HCT116 (cell line): ENCODE measurements around the gene LIN28A. TPM values are rescaled to one million over a fixed set of nuclear protein-coding genes. Genes with fewer than 3 reads are reported as not detected.
"Not testable (repeated sequence)": the region's sequence is repeated elsewhere in the genome, so short reads cannot be mapped to it uniquely, and the experiment has no call there.

ENCODE experiments used
- ATAC-seq: fragments of 200-7000 bp; cut with Tn5 transposase; 2 replicates; pipeline ENCODE4 v1.9.1; 2020; ENCODE audit warnings: mild to moderate bottlenecking, moderate library complexity
- BruUV-seq: library from RNA; stranded (reverse); fragments of 400-500 nt; replicated peaks from 2 replicates; lab custom pipeline; 2021; lab: Mats Ljungman, UMichigan
- CTCF ChIA-PET: fragments of 300-600 bp; sonication (Branson Sonifier 250); formaldehyde crosslinking; loops from one replicate; lab custom pipeline; 2021; ENCODE audit warnings: antibody characterized with exemption; lab: Charles Lee
- POLR2A ChIA-PET: fragments of 300-600, 350-600 bp; sonication (Branson Sonifier 250); formaldehyde crosslinking; loops from one replicate; lab custom pipeline; 2021; ENCODE audit warnings: antibody characterized with exemption; lab: Charles Lee
- RAD21 ChIA-PET, 2 experiments: fragments of 300-600 bp; sonication (Branson Sonifier 250); formaldehyde crosslinking; loops; one replicate each; lab custom pipeline; 2023; ENCODE audit warnings: low total read pairs in 2 of 2; ENCODE audit not compliant: uncharacterized antibody in 2 of 2, unreplicated experiment in 2 of 2, low non-redundant PET in 1 of 2; lab: Charles Lee
- DNase-seq: peaks from one replicate; pipeline ENCODE4 v3.0.0-alpha.2; 2010; ENCODE audit warnings: low read depth, low spot score
- H2AFZ ChIP-seq: fragments of 200-600 bp; shearing (Covaris generic), sonication (generic); 2 replicates; pipeline ENCODE4 v1.6.1; 2017; ENCODE audit warnings: low read depth, mixed run types, mixed read lengths, antibody characterized with exemption, low read length; ENCODE audit not compliant: poor library complexity, severe bottlenecking
- H3K27ac ChIP-seq: 2 replicates; pipeline ENCODE4 v1.5.1; 2012; ENCODE audit warnings: low read depth, low read length
- H3K27me3 ChIP-seq: fragments of 200-600 bp; sonication (generic); 2 replicates; pipeline ENCODE4 v1.6.1; 2016; ENCODE audit warnings: mixed run types, low read length, mixed read lengths; ENCODE audit not compliant: insufficient read depth
- H3K36me3 ChIP-seq, 2 experiments: fragments of 200-500 bp in 1 of 2; fragments of 200-600 bp in 1 of 2; sonication (Bioruptor generic) in 1 of 2; sonication (generic) in 1 of 2; 2 replicates each; pipeline versions ENCODE4 v1.5.1 to v1.6.1; 2014 to 2016; ENCODE audit warnings: low read length in 2 of 2, inconsistent platforms in 1 of 2, mixed read lengths in 1 of 2, mixed run types in 1 of 2; ENCODE audit not compliant: insufficient read depth in 2 of 2, control insufficient read depth in 1 of 2
- H3K4me1 ChIP-seq, 2 experiments: fragments of 200-600 bp in 1 of 2; sonication (generic) in 1 of 2; 2 replicates each; pipeline versions ENCODE4 v1.5.1 to v1.6.1; 2012 to 2017; ENCODE audit warnings: low read length in 2 of 2, inconsistent platforms in 1 of 2, mild to moderate bottlenecking in 1 of 2, mixed read lengths in 1 of 2, mixed run types in 1 of 2, moderate library complexity in 1 of 2; ENCODE audit not compliant: insufficient read depth in 2 of 2, control insufficient read depth in 1 of 2
- H3K4me2 ChIP-seq: fragments of 200-600 bp; sonication (generic); 2 replicates; pipeline ENCODE4 v1.6.1; 2017; ENCODE audit warnings: mixed run types, low read length, mixed read lengths
- H3K4me3 ChIP-seq, 2 experiments: fragments of 200-600 bp in 1 of 2; sonication (generic) in 1 of 2; replicated peaks in 1 of 2; 2 replicates each; pipeline ENCODE4 v1.5.1; 2011 to 2016; ENCODE audit warnings: low read length in 2 of 2, control low read depth in 1 of 2, low read depth in 1 of 2, mild to moderate bottlenecking in 1 of 2, mixed read lengths in 1 of 2, mixed run types in 1 of 2
- H3K79me2 ChIP-seq: fragments of 200-600 bp; sonication (generic); 2 replicates; pipeline ENCODE4 v1.6.1; 2017; ENCODE audit warnings: mild to moderate bottlenecking, mixed run types, low read length, moderate library complexity, mixed read lengths; ENCODE audit not compliant: insufficient read depth
- H3K9ac ChIP-seq: fragments of 200-600 bp; sonication (generic); 2 replicates; pipeline ENCODE4 v1.6.1; 2016; ENCODE audit warnings: low read length, mixed read lengths
- H3K9me2 ChIP-seq: fragments of 200-600 bp; sonication (generic), shearing (Covaris generic); 2 replicates; pipeline ENCODE4 v1.6.1; 2017; ENCODE audit warnings: mixed run types, mild to moderate bottlenecking, moderate library complexity; ENCODE audit not compliant: insufficient read depth
- H3K9me3 ChIP-seq, 2 experiments: fragments of 200-500 bp in 1 of 2; fragments of 200-600 bp in 1 of 2; sonication (Bioruptor generic) in 1 of 2; sonication (generic) in 1 of 2; 2 replicates each; pipeline ENCODE4 v1.6.1; 2014 to 2017; ENCODE audit warnings: low read length in 2 of 2, mixed read lengths in 2 of 2, inconsistent platforms in 1 of 2, low read depth in 1 of 2, mild to moderate bottlenecking in 1 of 2, mixed run types in 1 of 2, moderate library complexity in 1 of 2; ENCODE audit not compliant: control insufficient read depth in 1 of 2, insufficient read depth in 1 of 2
- H4K20me1 ChIP-seq: fragments of 200-600 bp; sonication (generic), shearing (Covaris generic); 2 replicates; pipeline ENCODE4 v1.6.1; 2017; ENCODE audit warnings: mixed run types, mild to moderate bottlenecking, moderate library complexity; ENCODE audit not compliant: insufficient read depth
- CBX3 ChIP-seq: IDR thresholded peaks from 2 replicates; pipeline ENCODE4 v1.6.1; 2012; ENCODE audit warnings: low read depth
- CEBPB ChIP-seq: IDR thresholded peaks from 2 replicates; pipeline ENCODE4 v1.6.1; 2012; ENCODE audit warnings: low read depth
- CTCF ChIP-seq, 3 experiments: fragments of 200-600 bp in 1 of 3; sonication (generic) in 1 of 3; IDR thresholded peaks in 2 of 3; conservative IDR thresholded peaks in 1 of 3; 2 replicates each; pipeline ENCODE4 v1.5.1; 2012 to 2017; ENCODE audit warnings: low read depth in 2 of 3, low read length in 2 of 3, antibody characterized with exemption in 1 of 3, borderline replicate concordance in 1 of 3, control low read depth in 1 of 3, mild to moderate bottlenecking in 1 of 3, mixed read lengths in 1 of 3, mixed run types in 1 of 3, moderate library complexity in 1 of 3; ENCODE audit not compliant: insufficient read depth in 1 of 3
- EGR1 ChIP-seq: IDR thresholded peaks from 2 replicates; pipeline ENCODE4 v1.6.1; 2012; ENCODE audit warnings: low read depth
- EZH2phosphoT487 ChIP-seq: fragments of 200-600 bp; IDR thresholded peaks from 2 replicates; pipeline ENCODE4 v1.6.1; 2018; ENCODE audit warnings: antibody characterized with exemption, borderline replicate concordance
- FOSL1 ChIP-seq: IDR thresholded peaks from 2 replicates; pipeline ENCODE4 v1.6.1; 2012; ENCODE audit warnings: low read depth
- JUND ChIP-seq: IDR thresholded peaks from 2 replicates; pipeline ENCODE4 v1.6.1; 2012
- MAX ChIP-seq: IDR thresholded peaks from 2 replicates; pipeline ENCODE4 v1.6.1; 2012
- POLR2A ChIP-seq: IDR thresholded peaks from 2 replicates; pipeline ENCODE4 v1.7.0; 2011; ENCODE audit warnings: borderline replicate concordance; ENCODE audit not compliant: insufficient read depth, insufficient read length; ENCODE audit errors: extremely low read depth
- RAD21 ChIP-seq: IDR thresholded peaks from 2 replicates; pipeline ENCODE4 v1.6.1; 2012; ENCODE audit warnings: low read depth, mild to moderate bottlenecking
- SIN3A ChIP-seq: IDR thresholded peaks from 2 replicates; pipeline ENCODE4 v1.6.1; 2012; ENCODE audit warnings: low read depth
- SP1 ChIP-seq: IDR thresholded peaks from 2 replicates; pipeline ENCODE4 v1.6.1; 2012; ENCODE audit warnings: low read depth
- SRF ChIP-seq: IDR thresholded peaks from 2 replicates; pipeline ENCODE4 v1.6.1; 2012; ENCODE audit warnings: low read depth
- TCF7L2 ChIP-seq: IDR thresholded peaks from 2 replicates; pipeline ENCODE4 v1.7.0; 2011; ENCODE audit warnings: borderline replicate concordance, inconsistent platforms; ENCODE audit not compliant: insufficient read depth, insufficient read length; ENCODE audit errors: extremely low read depth
- YY1 ChIP-seq: IDR thresholded peaks from 2 replicates; pipeline ENCODE4 v1.6.1; 2011; ENCODE audit warnings: low read length, low read depth, moderate library complexity, mild to moderate bottlenecking; ENCODE audit not compliant: insufficient replicate concordance; ENCODE audit errors: extremely low read depth
- ZBTB33 ChIP-seq: IDR thresholded peaks from 2 replicates; pipeline ENCODE4 v1.6.1; 2011; ENCODE audit warnings: mild to moderate bottlenecking, low read length, moderate library complexity; ENCODE audit not compliant: insufficient replicate concordance; ENCODE audit errors: extremely low read depth
- ZFX ChIP-seq: fragments of 450-650 bp; IDR thresholded peaks from 2 replicates; pipeline ENCODE4 v1.6.1; 2017
- ZNF274 ChIP-seq: fragments of 200-500 bp; sonication (Bioruptor generic); IDR thresholded peaks from 2 replicates; pipeline ENCODE4 v1.6.1; 2014; ENCODE audit warnings: mild to moderate bottlenecking, low read depth, low read length, inconsistent platforms
- intact Hi-C: fragments of 100-400 bp; cut with micrococcal nuclease; formaldehyde crosslinking; loops from 2 replicates; pipeline ENCODE4 v1.10.0; 2022
- total RNA-seq: library from RNA; stranded (reverse); gene quantifications from one replicate; pipeline ENCODE4 v1.2.1, GENCODE V29; 2021; ENCODE audit not compliant: unreplicated experiment

Gene LIN28A
- total RNA-seq, 1 experiment from 2014 or later, result 1.4 TPM

- no peak overlapping the region for H3K4me3 ChIP-seq
- no peaks in the 10 kb centered on the region for H3K9me2 ChIP-seq
- no peak for TF ChIP-seq EZH2phosphoT487
- TF ChIP-seq FOSL1, result no peak
- TF ChIP-seq MAX, result no peak
- no peak for TF ChIP-seq SIN3A
- TF ChIP-seq ZFX, result no peak
- TF ChIP-seq ZNF274, result no peak
- no peak for TF ChIP-seq CEBPB
- TF ChIP-seq EGR1, result no peak
- TF ChIP-seq JUND, result no peak
- no peak for TF ChIP-seq TCF7L2
- TF ChIP-seq CBX3, result no peak
- TF ChIP-seq SP1, result no peak
- no peak for TF ChIP-seq CTCF (IDR thresholded peaks at IDR 0.05 in 2 of 3, conservative IDR thresholded peaks at IDR 0.05 in 1 of 3; ENCODE audit: borderline replicate concordance in 1 of 3, insufficient read depth in 1 of 3, low read depth in 2 of 3, low read length in 2 of 3)
- TF ChIP-seq ZBTB33, result no peak
- no peak for TF ChIP-seq YY1
- no peak for TF ChIP-seq POLR2A
- no peak for TF ChIP-seq RAD21
- TF ChIP-seq SRF, result no peak
- POLR2A ChIA-PET, result no interaction called here
- no peak overlapping the region for H3K4me2 ChIP-seq
- H3K27ac ChIP-seq, result no peak overlapping the region
- H4K20me1 ChIP-seq, result no peaks in the 10 kb centered on the region
- 0 out of 2 replicates have a peak, but pooled peaks have one; percentile 44 for ATAC-seq
- H3K79me2 ChIP-seq, result no peaks in the 10 kb centered on the region
- no peaks in the 10 kb centered on the region for H3K27me3 ChIP-seq
- no peak overlapping the region for H2AFZ ChIP-seq
- no peak overlapping the region for H3K9ac ChIP-seq
- BruUV-seq, result no TSS peak
- H3K9me3 ChIP-seq, result peaks cover 0 to 7% of the 10 kb centered on the region in 2 experiments; a peak in 1 of 4 replicates
- RAD21 ChIA-PET, result no interaction called here
- no peaks in the 10 kb centered on the region for H3K36me3 ChIP-seq
- CTCF ChIA-PET, result no interaction called here
- H3K4me1 ChIP-seq, result peaks cover 3 to 6% of the 10 kb centered on the region in 2 experiments; a peak in 2 of 4 replicates
- intact Hi-C loops, result no loop called here
- no peak for DNase-seq
Measured at GRCh38 chr1:26372039-26372438, 38.6 kb upstream of the LIN28A start.

GRCh38 chr1:26372611-26373010 lies 38.0 kb upstream of the LIN28A start, which contains the start of gene ZNF683:
Gene ZNF683, minus strand, starts transcription at chr1:26372750. Its CDS starts 4,179 bp downstream, at chr1:26368571.
- H3K27me3 ChIP-seq, intact Hi-C loops, POLR2A ChIA-PET, H3K36me3 ChIP-seq, H3K4me2 ChIP-seq, H4K20me1 ChIP-seq, RAD21 ChIA-PET, ATAC-seq, CTCF ChIA-PET, H2AFZ ChIP-seq, H3K4me3 ChIP-seq, H3K9me3 ChIP-seq, H3K9ac ChIP-seq, H3K27ac ChIP-seq, DNase-seq, H3K9me2 ChIP-seq, H3K79me2 ChIP-seq, BruUV-seq: not testable (repeated sequence)
- H3K4me1 ChIP-seq, result peaks cover 6 to 12% of the 10 kb centered on the region in 2 experiments
